ENCODE data around the gene CSAD.
A peak's percentile ranks its signal among the peaks of the same experiment; 100 is the strongest.
"Not testable (repeated sequence)": the region's sequence is repeated elsewhere in the genome, so short reads cannot be mapped to it uniquely, and the experiment has no call there.

The CSAD gene

GRCh38 chr12:53218551-53219291 lies 38.0 kb upstream of the CSAD start:
- DNase-seq, result no peak

GRCh38 chr12:53217931-53218307 lies 37.2 kb upstream of the CSAD start:
- no peak for DNase-seq

- DNase-seq, result peak; percentile 57
Observed at GRCh38 chr12:53217051-53217930, 36.6 kb upstream of the CSAD start.

GRCh38 chr12:53215497-53215896 lies 34.8 kb upstream of the CSAD start:
- DNase-seq, result no peak

GRCh38 chr12:53214687-53215455 lies 34.1 kb upstream of the CSAD start:
- no peak for DNase-seq

- DNase-seq, result no peak
Observed at GRCh38 chr12:53214221-53214620, 33.5 kb upstream of the CSAD start.

GRCh38 chr12:53213348-53213747 lies 32.6 kb upstream of the CSAD start:
- DNase-seq, result peak; percentile 83

- DNase-seq, result no peak
Observed at GRCh38 chr12:53212931-53213330, 32.2 kb upstream of the CSAD start.

- no peak for DNase-seq
Observed at GRCh38 chr12:53211476-53212381, 31.0 kb upstream of the CSAD start.

- no peak for DNase-seq
Observed at GRCh38 chr12:53210843-53211242, 30.1 kb upstream of the CSAD start.

GRCh38 chr12:53208877-53209463 lies 28.2 kb upstream of the CSAD start:
- no peak for DNase-seq

- DNase-seq, result no peak
Observed at GRCh38 chr12:53208435-53208834, 27.7 kb upstream of the CSAD start.

GRCh38 chr12:53207042-53207441 lies 26.3 kb upstream of the CSAD start, which contains the start of gene ITGB7:
Gene ITGB7, minus strand, starts transcription at chr12:53207251. Its CDS starts 6,808 bp downstream, at chr12:53200443.
- DNase-seq, result peak; percentile 65

GRCh38 chr12:53205747-53206419 lies 25.2 kb upstream of the CSAD start:
- DNase-seq, result peak; percentile 76

GRCh38 chr12:53204351-53204750 lies 23.6 kb upstream of the CSAD start:
- DNase-seq, result no peak

GRCh38 chr12:53202316-53202715 lies 21.6 kb upstream of the CSAD start:
- not testable (repeated sequence) for DNase-seq

- no peak for DNase-seq
Observed at GRCh38 chr12:53201639-53202038, 20.9 kb upstream of the CSAD start.

GRCh38 chr12:53201177-53201541 lies 20.4 kb upstream of the CSAD start:
- DNase-seq, result no peak

- DNase-seq, result peak; percentile 58
Observed at GRCh38 chr12:53200458-53201176, 19.9 kb upstream of the CSAD start.

GRCh38 chr12:53200107-53200457 lies 19.4 kb upstream of the CSAD start:
- no peak for DNase-seq

GRCh38 chr12:53199700-53200099 lies 19.0 kb upstream of the CSAD start:
- DNase-seq, result no peak
